Prostate gland (tissue), 2 donors: ENCODE measurements around the gene UQCRQ. TPM values are rescaled to one million over a fixed set of nuclear protein-coding genes. Genes with fewer than 3 reads are reported as not detected.

ENCODE experiments used
- DNase-seq: peaks from one replicate; pipeline ENCODE4 v3.0.0-alpha.2; 2019; ENCODE audit warnings: low spot score
- H3K27ac ChIP-seq, 2 donors: fragments of 200-600 bp; sonication (generic); 2 replicates each; pipeline ENCODE4 v1.5.1; 2017 to 2019
- H3K27me3 ChIP-seq: fragments of 200-600 bp; sonication (generic); replicated peaks from 2 replicates; pipeline ENCODE4 v1.5.1; 2019; ENCODE audit not compliant: insufficient read depth
- H3K36me3 ChIP-seq, 2 donors: fragments of 200-600 bp; sonication (generic); 1 replicate in 1 of 2; 2 replicates in 1 of 2; pipeline versions ENCODE4 v1.5.1 to v1.8.1; 2017 to 2019
- H3K4me1 ChIP-seq: fragments of 200-600 bp; sonication (generic); replicated peaks from 2 replicates; pipeline ENCODE4 v1.5.1; 2019
- H3K4me3 ChIP-seq, 2 donors: fragments of 200-600 bp; sonication (generic); 2 replicates each; pipeline ENCODE4 v1.5.1; 2017 to 2019
- H3K9me3 ChIP-seq: fragments of 200-600 bp; sonication (generic); 2 replicates; pipeline ENCODE4 v1.5.1; 2017
- CTCF ChIP-seq, 4 experiments: fragments of 200-600 bp in 2 of 4; fragments of 450-650 bp in 2 of 4; sonication (generic) in 2 of 4; IDR thresholded peaks; 1 replicate in 3 of 4; 2 replicates in 1 of 4; pipeline ENCODE4 v1.5.1; 2016 to 2019; ENCODE audit warnings: antibody characterized with exemption in 4 of 4, mild to moderate bottlenecking in 2 of 4, moderate library complexity in 2 of 4
- POLR2A ChIP-seq: fragments of 450-650 bp; IDR thresholded peaks from one replicate; pipeline ENCODE4 v1.6.1; 2016; ENCODE audit warnings: antibody characterized with exemption, mild to moderate bottlenecking
- POLR2AphosphoS5 ChIP-seq: sonication (generic); formaldehyde crosslinking; IDR thresholded peaks from one replicate; pipeline ENCODE4 v1.6.1; 2017; ENCODE audit warnings: antibody characterized with exemption
- WGBS: methylation state at CpG from one replicate; pipeline ENCODE4 v1.1.5; 2018; 5-methylcytosine and 5-hydroxymethylcytosine counted together
- intact Hi-C: fragments of 100-400 bp; cut with DNase I; formaldehyde crosslinking; loops from one replicate; pipeline ENCODE4 v1.14.2; 2022
- total RNA-seq, 2 donors: library from RNA; depleted of rRNA; stranded (reverse); fragments of >200 nt; gene quantifications; one replicate each; pipeline ENCODE4 v1.1.0, GENCODE V29; 2016

Gene UQCRQ
- total RNA-seq, 2 donors from 2014 or later, result 201 to 223 TPM

GRCh38 chr5:132873930-132874271 is 7.5 kb downstream of the UQCRQ start:
- peaks cover 0 to under 1% of the 10 kb centered on the region in 2 donors for H3K36me3 ChIP-seq
- no peaks in the 10 kb centered on the region for H3K9me3 ChIP-seq
- H3K27me3 ChIP-seq, result no peaks in the 10 kb centered on the region
- intact Hi-C loops, result no loop called here
- H3K4me1 ChIP-seq, result no peaks in the 10 kb centered on the region
- no peak overlapping the region for H3K4me3 ChIP-seq
- TF ChIP-seq POLR2A (no peak), CTCF (IDR thresholded peaks at IDR 0.05) (no peak), POLR2AphosphoS5 (no peak)
- H3K27ac ChIP-seq, result no peak overlapping the region
- 91% methylated on average over 3 of the region's 3 CpGs for WGBS
- DNase-seq, result no peak

GRCh38 chr5:132876020-132876759 is 9.7 kb downstream of the UQCRQ start:
- intact Hi-C loops, result no loop called here
- 86% methylated on average over 1 of the region's 1 CpG for WGBS
- Histone ChIP-seq H3K9me3 (no peaks in the 10 kb centered on the region), H3K27ac (no peak overlapping the region), H3K27me3 (no peaks in the 10 kb centered on the region), H3K4me3 (no peak overlapping the region), H3K4me1 (no peaks in the 10 kb centered on the region), H3K36me3 (no peaks in the 10 kb centered on the region)
- DNase-seq, result no peak
- TF ChIP-seq POLR2A (no peak), POLR2AphosphoS5 (no peak), CTCF (IDR thresholded peaks at IDR 0.05) (no peak)

- TF ChIP-seq CTCF (IDR thresholded peaks at IDR 0.05), result no peak
- TF ChIP-seq POLR2AphosphoS5, result no peak
- no peak for TF ChIP-seq POLR2A
- Histone ChIP-seq H3K4me3 (no peak overlapping the region), H3K36me3 (no peaks in the 10 kb centered on the region), H3K4me1 (no peaks in the 10 kb centered on the region), H3K27me3 (no peaks in the 10 kb centered on the region), H3K9me3 (no peaks in the 10 kb centered on the region), H3K27ac (no peak overlapping the region)
- no peak for DNase-seq
- WGBS, result 43% methylated on average over 2 of the region's 2 CpGs
- intact Hi-C loops, result no loop called here
These were observed 11.0 kb downstream of the UQCRQ start for GRCh38 chr5:132877466-132877865.

GRCh38 chr5:132877938-132878337 is 11.5 kb downstream of the UQCRQ start:
- peak; percentile 64 for DNase-seq
- H3K27me3 ChIP-seq, result no peaks in the 10 kb centered on the region
- WGBS, result 30% methylated on average over 3 of the region's 3 CpGs
- H3K4me3 ChIP-seq, result no peak overlapping the region
- H3K4me1 ChIP-seq, result no peaks in the 10 kb centered on the region
- intact Hi-C loops, result no loop called here
- no peaks in the 10 kb centered on the region for H3K9me3 ChIP-seq
- TF ChIP-seq CTCF (IDR thresholded peaks at IDR 0.05) (no peak), POLR2AphosphoS5 (peak; percentile 39), POLR2A (no peak)
- H3K36me3 ChIP-seq, result no peaks in the 10 kb centered on the region
- H3K27ac ChIP-seq, result no peak overlapping the region

GRCh38 chr5:132883261-132883834 is 16.9 kb downstream of the UQCRQ start:
- H3K4me3 ChIP-seq, result no peak overlapping the region
- 30% methylated on average over 2 of the region's 2 CpGs for WGBS
- H3K9me3 ChIP-seq, result no peaks in the 10 kb centered on the region
- H3K27ac ChIP-seq, result no peak overlapping the region
- no peaks in the 10 kb centered on the region for H3K27me3 ChIP-seq
- H3K36me3 ChIP-seq, result peaks cover 0 to 12% of the 10 kb centered on the region in 2 donors
- TF ChIP-seq POLR2AphosphoS5, result peak; percentile 74
- TF ChIP-seq POLR2A, result no peak
- TF ChIP-seq CTCF (IDR thresholded peaks at IDR 0.05), result peak in 3 of 4 experiments; percentile 67 to 76 (median 73)
- H3K4me1 ChIP-seq, result no peaks in the 10 kb centered on the region
- DNase-seq, result peak; percentile 66
- intact Hi-C loops, result loop anchor here (2.0 kb wide), 1 partner anchor 53 kb away; the partner anchor contains the start of gene SHROOM1
